Measurements from ENCODE around the gene ARVCF. TPM values are rescaled to one million over a fixed set of nuclear protein-coding genes. Genes with fewer than 3 reads are reported as not detected.

The ARVCF gene
- total RNA-seq, 1 experiment from 2014 or later = 15.6 TPM

- Histone ChIP-seq H3K4me1 (replicated peaks; ENCODE audit: insufficient read depth) (no peaks in the 10 kb centered on the region), H3K36me3 (ENCODE audit: low read depth) (no peaks in the 10 kb centered on the region), H4K20me1 (ENCODE audit: insufficient read depth) (no peaks in the 10 kb centered on the region), H3K27ac (no peak overlapping the region), H3K9me2 (ENCODE audit: insufficient read depth) (no peaks in the 10 kb centered on the region), H2AFZ (no peak overlapping the region), H3K4me2 (no peak overlapping the region), H3K9me3 (ENCODE audit: insufficient read depth, low read depth) (no peaks in the 10 kb centered on the region), H3F3A (ENCODE audit: insufficient read depth, low read depth) (no peaks in the 10 kb centered on the region), H3K27me3 (ENCODE audit: insufficient read depth, low read depth) (no peaks in the 10 kb centered on the region), H3K79me2 (ENCODE audit: low read depth) (no peaks in the 10 kb centered on the region), H3K4me3 (no peak overlapping the region)
- no peak for DNase-seq
- TF ChIP-seq CTCF (conservative IDR thresholded peaks at IDR 0.05) = no peak
- no peak for TF ChIP-seq EZH2 (IDR thresholded peaks at IDR 0.05; ENCODE audit: low read depth)
- no TSS peak for BruUV-seq (replicated peaks)
- intact Hi-C loops (cut with micrococcal nuclease; ENCODE audit: unreplicated experiment) = no loop called here
- ChIA-PET CTCF (no interaction called here), POLR2A (ENCODE audit: unreplicated experiment) (no interaction called here)
Observed at GRCh38 chr22:20046730-20047129, 30.1 kb upstream of the ARVCF start.

- POLR2A ChIA-PET (ENCODE audit: unreplicated experiment) = no interaction called here
Observed at GRCh38 chr22:20044495-20045151, 28.0 kb upstream of the ARVCF start.

GRCh38 chr22:20043997-20044342 is 27.3 kb upstream of the ARVCF start:
- intact Hi-C loops (cut with micrococcal nuclease; ENCODE audit: unreplicated experiment) = no loop called here
- Histone ChIP-seq H4K20me1 (ENCODE audit: insufficient read depth) (no peaks in the 10 kb centered on the region), H3K4me1 (replicated peaks; ENCODE audit: insufficient read depth) (no peaks in the 10 kb centered on the region), H3K9me2 (ENCODE audit: insufficient read depth) (no peaks in the 10 kb centered on the region), H3K9me3 (ENCODE audit: insufficient read depth, low read depth) (no peaks in the 10 kb centered on the region), H3K4me2 (no peak overlapping the region), H3K27ac (no peak overlapping the region), H2AFZ (no peak overlapping the region), H3K79me2 (ENCODE audit: low read depth) (no peaks in the 10 kb centered on the region), H3K4me3 (no peak overlapping the region), H3K36me3 (ENCODE audit: low read depth) (no peaks in the 10 kb centered on the region), H3K27me3 (ENCODE audit: insufficient read depth, low read depth) (no peaks in the 10 kb centered on the region), H3F3A (ENCODE audit: insufficient read depth, low read depth) (no peaks in the 10 kb centered on the region)
- DNase-seq = no peak
- TF ChIP-seq EZH2 (IDR thresholded peaks at IDR 0.05; ENCODE audit: low read depth) (no peak), CTCF (conservative IDR thresholded peaks at IDR 0.05) (no peak)
- BruUV-seq (replicated peaks) = no TSS peak
- ChIA-PET POLR2A (ENCODE audit: unreplicated experiment) (no interaction called here), CTCF (no interaction called here)

More at GRCh38 chr22:20044495-20045151, 28.0 kb upstream of the ARVCF start:
- no peak for TF ChIP-seq EZH2 (IDR thresholded peaks at IDR 0.05; ENCODE audit: low read depth)
- TF ChIP-seq CTCF (conservative IDR thresholded peaks at IDR 0.05) = no peak
- Histone ChIP-seq H3K27me3 (ENCODE audit: insufficient read depth, low read depth) (no peaks in the 10 kb centered on the region), H3K79me2 (ENCODE audit: low read depth) (no peaks in the 10 kb centered on the region), H3F3A (ENCODE audit: insufficient read depth, low read depth) (no peaks in the 10 kb centered on the region), H3K27ac (no peak overlapping the region), H3K9me2 (ENCODE audit: insufficient read depth) (no peaks in the 10 kb centered on the region), H3K9me3 (ENCODE audit: insufficient read depth, low read depth) (no peaks in the 10 kb centered on the region), H3K4me1 (replicated peaks; ENCODE audit: insufficient read depth) (no peaks in the 10 kb centered on the region), H3K4me3 (no peak overlapping the region), H3K4me2 (no peak overlapping the region), H4K20me1 (ENCODE audit: insufficient read depth) (no peaks in the 10 kb centered on the region), H3K36me3 (ENCODE audit: low read depth) (no peaks in the 10 kb centered on the region), H2AFZ (no peak overlapping the region)
- BruUV-seq (replicated peaks) = no TSS peak
- intact Hi-C loops (cut with micrococcal nuclease; ENCODE audit: unreplicated experiment) = no loop called here
- no peak for DNase-seq
- CTCF ChIA-PET = no interaction called here
